ENCODE data around the gene SDHB. TPM values are rescaled to one million over a fixed set of nuclear protein-coding genes. Genes with fewer than 3 reads are reported as not detected.

The SDHB gene
- total and polyA plus RNA-seq, 2 of the 13 experiments (the other 11 are each of a cell fraction or from before 2014, with no cell fraction given): 136 to 142 TPM

- TF ChIP-seq ZNF430 (CRISPR knock-in tag; IDR thresholded peaks at IDR 0.05) (no peak), ZMYM2 (CRISPR knock-in tag; IDR thresholded peaks at IDR 0.05) (no peak)
Observed at GRCh38 chr1:17033481-17033880, 20.4 kb downstream of the SDHB start (continued).

DNA sequence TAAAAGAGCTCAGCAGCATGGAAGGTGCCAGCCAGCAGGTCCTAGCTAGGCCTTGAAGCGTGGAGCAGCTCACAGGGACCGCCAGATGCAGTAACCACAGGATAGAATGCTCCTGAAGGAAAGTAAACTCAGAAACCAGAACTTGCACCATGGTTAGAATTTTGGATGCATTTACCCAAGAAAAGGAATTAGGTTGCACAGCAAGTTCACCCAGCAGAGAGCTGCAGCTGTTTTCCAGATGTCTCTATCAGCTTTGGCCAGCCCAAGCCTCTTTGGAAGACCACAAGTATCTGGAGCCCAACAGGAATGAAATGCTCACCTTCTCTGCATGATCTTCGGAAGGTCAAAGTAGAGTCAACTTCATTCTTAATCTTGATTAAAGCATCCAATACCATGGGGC, 21.1 kb downstream of the SDHB start:
- Histone ChIP-seq H3K27me3 (ENCODE audit: control insufficient read depth in 1 of 2, insufficient read depth in 2 of 2, low read length in 2 of 2) (no peaks in the 10 kb centered on the region), H3K9ac (ENCODE audit: insufficient read depth, low read depth, low read length) (no peak overlapping the region), H3K36me3 (replicated peaks in 1 of 2; ENCODE audit: control insufficient read depth in 1 of 2, insufficient read depth in 2 of 2, low read length in 2 of 2) (peaks cover 10 to 57% of the 10 kb centered on the region in 2 experiments; a peak in 4 of 5 replicates), H4K20me1 (ENCODE audit: insufficient read depth, low read length) (no peaks in the 10 kb centered on the region), H3K9me3 (ENCODE audit: low read length) (no peaks in the 10 kb centered on the region), H3K4me3 (replicated peaks in 1 of 3; ENCODE audit: insufficient read depth in 1 of 3, low read depth in 2 of 3, low read length in 3 of 3) (no peak overlapping the region), H2AFZ (ENCODE audit: low read length) (no peak overlapping the region), H3K79me2 (ENCODE audit: insufficient read depth, low read length) (no peaks in the 10 kb centered on the region), H3K4me2 (ENCODE audit: low read depth, low read length) (no peak overlapping the region), H3K4me1 (ENCODE audit: insufficient read depth, low read length) (no peaks in the 10 kb centered on the region), H3K27ac (ENCODE audit: extremely low read length, insufficient read depth, low read length) (no peak overlapping the region)
- WGBS (ENCODE audit: low lambda C conversion rate): 98% methylated on average over 3 of the region's 3 CpGs
- DNase-seq (ENCODE audit: low spot score): no peak
- ATAC-seq: no peak
- no peak for FAIRE-seq
- TF ChIP-seq ZNF292 (CRISPR knock-in tag; IDR thresholded peaks at IDR 0.05; ENCODE audit: borderline replicate concordance, low read depth) (no peak), ZNF616 (CRISPR knock-in tag; IDR thresholded peaks at IDR 0.05; ENCODE audit: low read depth) (no peak), TEAD3 (CRISPR knock-in tag; optimal IDR thresholded peaks at IDR 0.05; ENCODE audit: borderline replicate concordance) (no peak), MED1 (CRISPR knock-in tag; IDR thresholded peaks at IDR 0.05) (no peak), KDM3A (CRISPR knock-in tag; IDR thresholded peaks at IDR 0.05; ENCODE audit: low read depth) (no peak), IKZF1 (IDR thresholded peaks at IDR 0.05) (no peak), ZFP82 (CRISPR knock-in tag; IDR thresholded peaks at IDR 0.05; ENCODE audit: borderline replicate concordance) (no peak), TARDBP (CRISPR knock-in tag; IDR thresholded peaks at IDR 0.05) (no peak), ZNF333 (CRISPR knock-in tag; IDR thresholded peaks at IDR 0.05; ENCODE audit: borderline replicate concordance) (no peak), WIZ (CRISPR knock-in tag; IDR thresholded peaks at IDR 0.05) (no peak)
- intact Hi-C loops (cut with micrococcal nuclease; ENCODE audit: unreplicated experiment) (no loop called here), in situ Hi-C loops (cut with HindIII; ENCODE audit: extremely low pct_ligation_motif_present, low pct_unique_long_range_greater_than_20kb) (no loop called here)
- no TSS peak for BruUV-seq (replicated peaks)
- ChIA-PET POLR2A (no interaction called here), CTCF (ENCODE audit: low intra/inter-chr PET ratio, low total read pairs) (no interaction called here)

Data from HepG2 (cell line).